Hepatocyte (in vitro differentiated cells): ENCODE data around the gene MCOLN3. TPM values are rescaled to one million over a fixed set of nuclear protein-coding genes. Genes with fewer than 3 reads are reported as not detected.

ENCODE experiments used
- DNase-seq: peaks from one replicate; pipeline ENCODE4 v3.0.0-alpha.2; 2016; ENCODE audit warnings: low spot score
- H2AFZ ChIP-seq: fragments of 200-600 bp; sonication (generic); 2 replicates; pipeline ENCODE4 v1.6.0; 2016; ENCODE audit warnings: antibody characterized with exemption, mild to moderate bottlenecking
- H3K27ac ChIP-seq: fragments of 200-600 bp; sonication (generic); 2 replicates; pipeline ENCODE4 v1.5.1; 2016; ENCODE audit warnings: mild to moderate bottlenecking
- H3K27me3 ChIP-seq: fragments of 200-600 bp; sonication (generic); 2 replicates; pipeline ENCODE4 v1.6.1; 2016
- H3K36me3 ChIP-seq: fragments of 200-600 bp; sonication (generic); replicated peaks from 2 replicates; pipeline ENCODE4 v1.5.1; 2016; ENCODE audit warnings: low read depth; ENCODE audit not compliant: insufficient read depth
- H3K4me1 ChIP-seq: fragments of 200-600 bp; sonication (generic); 2 replicates; pipeline ENCODE4 v1.5.1; 2016; ENCODE audit warnings: mild to moderate bottlenecking, moderate library complexity; ENCODE audit not compliant: insufficient read depth
- H3K4me2 ChIP-seq: fragments of 200-600 bp; sonication (generic); 2 replicates; pipeline ENCODE4 v1.6.0; 2016
- H3K4me3 ChIP-seq: fragments of 200-600 bp; sonication (generic); 2 replicates; pipeline ENCODE4 v1.5.1; 2016; ENCODE audit warnings: mild to moderate bottlenecking
- H3K79me2 ChIP-seq: fragments of 200-600 bp; sonication (generic); 2 replicates; pipeline ENCODE4 v1.6.0; 2017; ENCODE audit warnings: mild to moderate bottlenecking
- H3K9me2 ChIP-seq: fragments of 200-600 bp; sonication (generic); replicated peaks from 2 replicates; pipeline ENCODE4 v1.6.0; 2017; ENCODE audit warnings: mild to moderate bottlenecking; ENCODE audit not compliant: insufficient read depth
- H3K9me3 ChIP-seq: fragments of 200-600 bp; sonication (generic); 2 replicates; pipeline ENCODE4 v1.5.1; 2016; ENCODE audit warnings: low read depth, mild to moderate bottlenecking
- H4K20me1 ChIP-seq: fragments of 200-600 bp; sonication (generic); 2 replicates; pipeline ENCODE4 v1.6.0; 2016; ENCODE audit warnings: mild to moderate bottlenecking; ENCODE audit not compliant: insufficient read depth, poor library complexity, severe bottlenecking
- CTCF ChIP-seq: fragments of 200-600 bp; sonication (generic); IDR thresholded peaks from 2 replicates; pipeline ENCODE4 v1.5.1; 2016; ENCODE audit warnings: antibody characterized with exemption, mild to moderate bottlenecking; ENCODE audit not compliant: poor library complexity
- EZH2 ChIP-seq: fragments of 200-600 bp; sonication (generic); IDR thresholded peaks from 2 replicates; pipeline ENCODE4 v1.6.1; 2016; ENCODE audit warnings: antibody characterized with exemption, mild to moderate bottlenecking, borderline replicate concordance
- EZH2phosphoT487 ChIP-seq: fragments of 200-600 bp; sonication (generic); IDR thresholded peaks from one replicate; pipeline ENCODE4 v1.6.1; 2018; ENCODE audit warnings: antibody characterized with exemption, mild to moderate bottlenecking, low read depth, moderate library complexity; ENCODE audit not compliant: unreplicated experiment, severe bottlenecking
- WGBS: methylation state at CpG from one replicate; pipeline ENCODE4 v1.1.6; 2016; ENCODE audit warnings: low lambda C conversion rate; ENCODE audit errors: missing lambda C conversion rate; 5-methylcytosine and 5-hydroxymethylcytosine counted together
- polyA plus RNA-seq: library from polyadenylated mRNA; unstranded; fragments of >200 nt; fragmentation: Nextera tagmentation; extraction: Ambion mirVana; gene quantifications from 2 replicates; pipeline ENCODE4 v1.2.1, GENCODE V29; 2016
- total RNA-seq: library from RNA; depleted of rRNA; stranded (reverse); fragments of >200 nt; gene quantifications from 2 replicates; pipeline ENCODE4 v1.2.3, GENCODE V29; 2014

Gene MCOLN3
- total and polyA plus RNA-seq, 2 experiments from 2014 or later: 13.9 to 16.4 TPM

GRCh38 chr1:85027242-85027983, 20.9 kb downstream of the MCOLN3 start:
- Histone ChIP-seq H3K36me3 (no peaks in the 10 kb centered on the region), H2AFZ (no peak overlapping the region), H3K4me3 (no peak overlapping the region), H4K20me1 (no peaks in the 10 kb centered on the region), H3K4me1 (no peaks in the 10 kb centered on the region), H3K27ac (no peak overlapping the region), H3K27me3 (no peaks in the 10 kb centered on the region), H3K9me3 (no peaks in the 10 kb centered on the region), H3K9me2 (no peaks in the 10 kb centered on the region), H3K79me2 (no peaks in the 10 kb centered on the region), H3K4me2 (no peak overlapping the region)
- TF ChIP-seq EZH2 (no peak), CTCF (peak; percentile 7), EZH2phosphoT487 (no peak)
- peak; percentile 15 for DNase-seq
- WGBS: 89% methylated on average over 5 of the region's 5 CpGs

- no peaks in the 10 kb centered on the region for H3K27me3 ChIP-seq
- WGBS: 57% methylated on average over 1 of the region's 1 CpG
- TF ChIP-seq EZH2 (no peak), CTCF (no peak), EZH2phosphoT487 (no peak)
- no peaks in the 10 kb centered on the region for H3K36me3 ChIP-seq
- no peaks in the 10 kb centered on the region for H4K20me1 ChIP-seq
- H2AFZ ChIP-seq: no peak overlapping the region
- H3K4me1 ChIP-seq: no peaks in the 10 kb centered on the region
- H3K9me2 ChIP-seq: no peaks in the 10 kb centered on the region
- H3K79me2 ChIP-seq: no peaks in the 10 kb centered on the region
- H3K9me3 ChIP-seq: no peaks in the 10 kb centered on the region
- H3K4me2 ChIP-seq: no peak overlapping the region
- no peak for DNase-seq
- no peak overlapping the region for H3K27ac ChIP-seq
- no peak overlapping the region for H3K4me3 ChIP-seq
Observed at GRCh38 chr1:85025940-85026339, 22.4 kb downstream of the MCOLN3 start.

GRCh38 chr1:85024736-85025135, 23.6 kb downstream of the MCOLN3 start:
- TF ChIP-seq EZH2 (no peak), EZH2phosphoT487 (no peak), CTCF (no peak)
- H2AFZ ChIP-seq: no peak overlapping the region
- H3K4me2 ChIP-seq: no peak overlapping the region
- H4K20me1 ChIP-seq: no peaks in the 10 kb centered on the region
- no peaks in the 10 kb centered on the region for H3K27me3 ChIP-seq
- H3K36me3 ChIP-seq: no peaks in the 10 kb centered on the region
- 89% methylated on average over 3 of the region's 3 CpGs for WGBS
- H3K4me1 ChIP-seq: no peaks in the 10 kb centered on the region
- H3K9me2 ChIP-seq: no peaks in the 10 kb centered on the region
- no peaks in the 10 kb centered on the region for H3K9me3 ChIP-seq
- no peak overlapping the region for H3K27ac ChIP-seq
- DNase-seq: no peak
- H3K4me3 ChIP-seq: no peak overlapping the region
- no peaks in the 10 kb centered on the region for H3K79me2 ChIP-seq
